ENCODE data around the gene SLC6A6.

Gene SLC6A6

GRCh38 chr3:14524311-14524711 is 121.9 kb downstream of the SLC6A6 start:
- TF ChIP-seq CTCF (IDR thresholded peaks at IDR 0.05; ENCODE audit: insufficient read depth, low read length, poor library complexity, severe bottlenecking) (no peak), EZH2phosphoT487 (conservative IDR thresholded peaks at IDR 0.05; ENCODE audit: low read length) (no peak)
- no peaks in the 10 kb centered on the region for H3K9me3 ChIP-seq (ENCODE audit: insufficient read depth, low read length)

GRCh38 chr3:14524920-14525660 is 122.7 kb downstream of the SLC6A6 start:
- Histone ChIP-seq H3K79me2 (ENCODE audit: insufficient read depth, low read length) (no peaks in the 10 kb centered on the region), H3K9me3 (ENCODE audit: insufficient read depth, low read length) (no peaks in the 10 kb centered on the region), H3K36me3 (ENCODE audit: low read length) (no peaks in the 10 kb centered on the region), H2AFZ (ENCODE audit: low read depth, low read length, severe bottlenecking) (no peak overlapping the region), H3F3A (ENCODE audit: insufficient read depth) (no peaks in the 10 kb centered on the region), H3K9ac (ENCODE audit: low read length) (no peak overlapping the region), H3K9me2 (replicated peaks; ENCODE audit: insufficient read depth, low read length) (no peaks in the 10 kb centered on the region), H3K27ac (ENCODE audit: low read depth, low read length) (no peak overlapping the region), H3K4me2 (ENCODE audit: low read depth, low read length, poor library complexity, severe bottlenecking) (no peak overlapping the region), H3K27me3 (ENCODE audit: low read length) (no peaks in the 10 kb centered on the region), H3K4me3 (ENCODE audit: insufficient read depth, low read length, poor library complexity, severe bottlenecking) (no peak overlapping the region), H4K20me1 (ENCODE audit: low read depth, low read length) (no peaks in the 10 kb centered on the region)
- TF ChIP-seq EZH2phosphoT487 (conservative IDR thresholded peaks at IDR 0.05; ENCODE audit: low read length) (no peak), CTCF (IDR thresholded peaks at IDR 0.05; ENCODE audit: insufficient read depth, low read length, poor library complexity, severe bottlenecking) (no peak)

More at GRCh38 chr3:14524311-14524711, 121.9 kb downstream of the SLC6A6 start:
- H3K36me3 ChIP-seq (ENCODE audit: low read length): no peaks in the 10 kb centered on the region
- no peaks in the 10 kb centered on the region for H3K27me3 ChIP-seq (ENCODE audit: low read length)
- no peak overlapping the region for H3K9ac ChIP-seq (ENCODE audit: low read length)
- H3K4me3 ChIP-seq (ENCODE audit: insufficient read depth, low read length, poor library complexity, severe bottlenecking): no peak overlapping the region
- no peak overlapping the region for H3K4me2 ChIP-seq (ENCODE audit: low read depth, low read length, poor library complexity, severe bottlenecking)
- H3K27ac ChIP-seq (ENCODE audit: low read depth, low read length): no peak overlapping the region
- no peaks in the 10 kb centered on the region for H4K20me1 ChIP-seq (ENCODE audit: low read depth, low read length)
- no peaks in the 10 kb centered on the region for H3F3A ChIP-seq (ENCODE audit: insufficient read depth)
- no peaks in the 10 kb centered on the region for H3K9me2 ChIP-seq (replicated peaks; ENCODE audit: insufficient read depth, low read length)
- H3K79me2 ChIP-seq (ENCODE audit: insufficient read depth, low read length): no peaks in the 10 kb centered on the region
- no peak overlapping the region for H2AFZ ChIP-seq (ENCODE audit: low read depth, low read length, severe bottlenecking)

GRCh38 chr3:14525685-14526631 is 123.6 kb downstream of the SLC6A6 start:
- no peaks in the 10 kb centered on the region for H4K20me1 ChIP-seq (ENCODE audit: low read depth, low read length)
- TF ChIP-seq EZH2phosphoT487 (conservative IDR thresholded peaks at IDR 0.05; ENCODE audit: low read length) (no peak), CTCF (IDR thresholded peaks at IDR 0.05; ENCODE audit: insufficient read depth, low read length, poor library complexity, severe bottlenecking) (no peak)
- no peaks in the 10 kb centered on the region for H3K36me3 ChIP-seq (ENCODE audit: low read length)
- no peak overlapping the region for H3K4me2 ChIP-seq (ENCODE audit: low read depth, low read length, poor library complexity, severe bottlenecking)
- H3K27me3 ChIP-seq (ENCODE audit: low read length): no peaks in the 10 kb centered on the region
- no peaks in the 10 kb centered on the region for H3K79me2 ChIP-seq (ENCODE audit: insufficient read depth, low read length)
- no peaks in the 10 kb centered on the region for H3K9me2 ChIP-seq (replicated peaks; ENCODE audit: insufficient read depth, low read length)
- no peak overlapping the region for H2AFZ ChIP-seq (ENCODE audit: low read depth, low read length, severe bottlenecking)
- no peak overlapping the region for H3K27ac ChIP-seq (ENCODE audit: low read depth, low read length)
- no peak overlapping the region for H3K9ac ChIP-seq (ENCODE audit: low read length)
- H3K9me3 ChIP-seq (ENCODE audit: insufficient read depth, low read length): no peaks in the 10 kb centered on the region
- H3F3A ChIP-seq (ENCODE audit: insufficient read depth): no peaks in the 10 kb centered on the region
- H3K4me3 ChIP-seq (ENCODE audit: insufficient read depth, low read length, poor library complexity, severe bottlenecking): no peak overlapping the region

Data from SU-DHL-6 (cell line).